ENCODE data around the gene KIF16B. TPM values are rescaled to one million over a fixed set of nuclear protein-coding genes. Genes with fewer than 3 reads are reported as not detected.

The KIF16B gene
- total RNA-seq, 1 donor from 2014 or later: 7.0 TPM

DNA sequence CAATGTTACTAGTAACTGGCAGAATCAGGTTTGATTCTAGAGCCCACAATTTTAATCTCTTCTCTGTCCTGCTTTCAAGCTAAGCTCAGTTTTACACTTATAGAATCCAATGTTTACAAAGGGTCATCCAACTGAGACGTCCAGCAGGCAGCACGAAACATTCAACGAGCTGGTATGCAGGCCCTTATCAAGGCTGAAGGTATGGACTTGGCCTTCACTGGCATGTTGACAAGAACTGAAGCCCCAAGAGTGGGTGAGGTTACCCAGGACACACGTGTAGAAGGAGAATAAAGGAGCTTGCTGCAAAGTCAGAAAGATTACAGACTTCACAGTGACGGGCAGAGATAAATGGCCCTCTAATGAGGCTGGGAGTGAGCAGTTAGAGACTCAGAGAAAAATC is 187.4 kb downstream of the KIF16B start:
- no peak overlapping the region for H3K4me3 ChIP-seq (ENCODE audit: insufficient read depth, low read depth, low read length)
- H3K27me3 ChIP-seq (ENCODE audit: insufficient read depth, low read length): no peaks in the 10 kb centered on the region
- H3K4me1 Mint-ChIP-seq (ENCODE audit: low read depth, unreplicated experiment): no peaks in the 10 kb centered on the region
- H3K4me1 ChIP-seq (ENCODE audit: insufficient read depth, low read length): no peaks in the 10 kb centered on the region
- H3K4me2 ChIP-seq (ENCODE audit: low read length): no peak overlapping the region
- no peak for DNase-seq (ENCODE audit: low read depth)
- H3K9me3 Mint-ChIP-seq (ENCODE audit: unreplicated experiment): no peaks in the 10 kb centered on the region
- H3K36me3 Mint-ChIP-seq (ENCODE audit: low read depth, unreplicated experiment): peaks cover under 1% of the 10 kb centered on the region
- no peaks in the 10 kb centered on the region for H3K27me3 Mint-ChIP-seq (ENCODE audit: low read depth, unreplicated experiment)
- TF ChIP-seq, protein P1, sequence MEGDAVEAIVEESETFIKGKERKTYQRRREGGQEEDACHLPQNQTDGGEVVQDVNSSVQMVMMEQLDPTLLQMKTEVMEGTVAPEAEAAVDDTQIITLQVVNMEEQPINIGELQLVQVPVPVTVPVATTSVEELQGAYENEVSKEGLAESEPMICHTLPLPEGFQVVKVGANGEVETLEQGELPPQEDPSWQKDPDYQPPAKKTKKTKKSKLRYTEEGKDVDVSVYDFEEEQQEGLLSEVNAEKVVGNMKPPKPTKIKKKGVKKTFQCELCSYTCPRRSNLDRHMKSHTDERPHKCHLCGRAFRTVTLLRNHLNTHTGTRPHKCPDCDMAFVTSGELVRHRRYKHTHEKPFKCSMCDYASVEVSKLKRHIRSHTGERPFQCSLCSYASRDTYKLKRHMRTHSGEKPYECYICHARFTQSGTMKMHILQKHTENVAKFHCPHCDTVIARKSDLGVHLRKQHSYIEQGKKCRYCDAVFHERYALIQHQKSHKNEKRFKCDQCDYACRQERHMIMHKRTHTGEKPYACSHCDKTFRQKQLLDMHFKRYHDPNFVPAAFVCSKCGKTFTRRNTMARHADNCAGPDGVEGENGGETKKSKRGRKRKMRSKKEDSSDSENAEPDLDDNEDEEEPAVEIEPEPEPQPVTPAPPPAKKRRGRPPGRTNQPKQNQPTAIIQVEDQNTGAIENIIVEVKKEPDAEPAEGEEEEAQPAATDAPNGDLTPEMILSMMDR (IDR thresholded peaks at IDR 0.05; ENCODE audit: insufficient read depth, low read depth, low read length): no peak
- TF ChIP-seq EZH2 (IDR thresholded peaks at IDR 0.05; ENCODE audit: insufficient read depth, low read length): no peak
- no peaks in the 10 kb centered on the region for H3K9me3 ChIP-seq (ENCODE audit: insufficient read depth, low read depth, low read length)
- no peak overlapping the region for H3K27ac ChIP-seq (ENCODE audit: low read depth, low read length)
- H3K4me3 Mint-ChIP-seq (ENCODE audit: unreplicated experiment): no peak overlapping the region
- H3K9ac ChIP-seq (ENCODE audit: low read length): no peak overlapping the region
- H4K20me1 ChIP-seq (ENCODE audit: insufficient read depth, low read length): no peaks in the 10 kb centered on the region
- H3K36me3 ChIP-seq (ENCODE audit: insufficient read depth, low read length): no peaks in the 10 kb centered on the region
- no peak overlapping the region for H3K27ac Mint-ChIP-seq (ENCODE audit: unreplicated experiment)
- no peak overlapping the region for H2AFZ ChIP-seq (ENCODE audit: low read depth, low read length)
- no peaks in the 10 kb centered on the region for H3K79me2 ChIP-seq (ENCODE audit: insufficient read depth, low read length)
- FAIRE-seq: no peak

DNA sequence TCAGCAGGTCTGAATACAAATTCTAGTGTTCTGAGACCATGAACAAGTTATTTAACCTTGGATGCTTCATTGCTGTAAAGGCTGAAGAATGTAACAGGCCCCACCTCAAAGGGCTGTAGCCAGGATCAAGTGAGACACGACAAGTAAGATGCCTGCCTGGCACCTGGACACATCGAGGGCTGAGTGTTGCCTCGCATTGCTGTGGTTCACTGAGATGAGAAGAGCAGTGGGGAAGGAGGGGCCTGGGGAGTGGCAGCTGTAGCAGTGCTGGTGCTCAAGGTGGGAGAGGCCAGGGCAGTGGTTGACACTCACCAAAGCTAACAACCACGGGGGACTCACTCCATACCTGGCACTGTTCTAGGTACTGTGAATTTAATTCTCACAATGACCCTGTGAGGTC is 187.8 kb downstream of the KIF16B start:
- no peak overlapping the region for H3K4me3 Mint-ChIP-seq (ENCODE audit: unreplicated experiment)
- Histone ChIP-seq H3K27me3 (ENCODE audit: insufficient read depth, low read length) (no peaks in the 10 kb centered on the region), H3K79me2 (ENCODE audit: insufficient read depth, low read length) (no peaks in the 10 kb centered on the region), H3K4me3 (ENCODE audit: insufficient read depth, low read depth, low read length) (no peak overlapping the region), H3K36me3 (ENCODE audit: insufficient read depth, low read length) (no peaks in the 10 kb centered on the region), H3K4me1 (ENCODE audit: insufficient read depth, low read length) (no peaks in the 10 kb centered on the region), H4K20me1 (ENCODE audit: insufficient read depth, low read length) (no peaks in the 10 kb centered on the region), H3K27ac (ENCODE audit: low read depth, low read length) (no peak overlapping the region), H3K9me3 (ENCODE audit: insufficient read depth, low read depth, low read length) (no peaks in the 10 kb centered on the region), H3K9ac (ENCODE audit: low read length) (no peak overlapping the region), H3K4me2 (ENCODE audit: low read length) (no peak overlapping the region), H2AFZ (ENCODE audit: low read depth, low read length) (no peak overlapping the region)
- H3K9me3 Mint-ChIP-seq (ENCODE audit: unreplicated experiment): no peaks in the 10 kb centered on the region
- no peaks in the 10 kb centered on the region for H3K36me3 Mint-ChIP-seq (ENCODE audit: low read depth, unreplicated experiment)
- DNase-seq (ENCODE audit: low read depth) (no peak), FAIRE-seq (no peak)
- H3K27me3 Mint-ChIP-seq (ENCODE audit: low read depth, unreplicated experiment): no peaks in the 10 kb centered on the region
- no peak overlapping the region for H3K27ac Mint-ChIP-seq (ENCODE audit: unreplicated experiment)
- H3K4me1 Mint-ChIP-seq (ENCODE audit: low read depth, unreplicated experiment): no peaks in the 10 kb centered on the region
- TF ChIP-seq EZH2 (IDR thresholded peaks at IDR 0.05; ENCODE audit: insufficient read depth, low read length): no peak
- TF ChIP-seq, protein P1 (IDR thresholded peaks at IDR 0.05; ENCODE audit: insufficient read depth, low read depth, low read length): no peak

- no peak overlapping the region for H3K27ac ChIP-seq (ENCODE audit: low read depth, low read length)
- H3K79me2 ChIP-seq (ENCODE audit: insufficient read depth, low read length): no peaks in the 10 kb centered on the region
- H3K9me3 ChIP-seq (ENCODE audit: insufficient read depth, low read depth, low read length): no peaks in the 10 kb centered on the region
- no peaks in the 10 kb centered on the region for H3K4me1 Mint-ChIP-seq (ENCODE audit: low read depth, unreplicated experiment)
- peaks cover 12% of the 10 kb centered on the region for H3K36me3 Mint-ChIP-seq (ENCODE audit: low read depth, unreplicated experiment)
- H3K27me3 Mint-ChIP-seq (ENCODE audit: low read depth, unreplicated experiment): no peaks in the 10 kb centered on the region
- no peaks in the 10 kb centered on the region for H3K4me1 ChIP-seq (ENCODE audit: insufficient read depth, low read length)
- FAIRE-seq (no peak), DNase-seq (ENCODE audit: low read depth) (no peak)
- TF ChIP-seq EZH2 (IDR thresholded peaks at IDR 0.05; ENCODE audit: insufficient read depth, low read length): no peak
- TF ChIP-seq, protein P1 (IDR thresholded peaks at IDR 0.05; ENCODE audit: insufficient read depth, low read depth, low read length): no peak
- H3K4me2 ChIP-seq (ENCODE audit: low read length): no peak overlapping the region
- no peaks in the 10 kb centered on the region for H3K27me3 ChIP-seq (ENCODE audit: insufficient read depth, low read length)
- H3K27ac Mint-ChIP-seq (ENCODE audit: unreplicated experiment): no peak overlapping the region
- no peak overlapping the region for H2AFZ ChIP-seq (ENCODE audit: low read depth, low read length)
- no peaks in the 10 kb centered on the region for H4K20me1 ChIP-seq (ENCODE audit: insufficient read depth, low read length)
- no peak overlapping the region for H3K4me3 Mint-ChIP-seq (ENCODE audit: unreplicated experiment)
- peaks cover 2% of the 10 kb centered on the region for H3K9me3 Mint-ChIP-seq (ENCODE audit: unreplicated experiment)
- H3K36me3 ChIP-seq (ENCODE audit: insufficient read depth, low read length): no peaks in the 10 kb centered on the region
- H3K9ac ChIP-seq (ENCODE audit: low read length): no peak overlapping the region
- no peak overlapping the region for H3K4me3 ChIP-seq (ENCODE audit: insufficient read depth, low read depth, low read length)
These were observed 191.8 kb downstream of the KIF16B start for GRCh38 chr20:16381444-16381843.

All from astrocyte (in vitro differentiated cells and primary cell).